Measurements from ENCODE around the gene TMEM212.

DNA sequence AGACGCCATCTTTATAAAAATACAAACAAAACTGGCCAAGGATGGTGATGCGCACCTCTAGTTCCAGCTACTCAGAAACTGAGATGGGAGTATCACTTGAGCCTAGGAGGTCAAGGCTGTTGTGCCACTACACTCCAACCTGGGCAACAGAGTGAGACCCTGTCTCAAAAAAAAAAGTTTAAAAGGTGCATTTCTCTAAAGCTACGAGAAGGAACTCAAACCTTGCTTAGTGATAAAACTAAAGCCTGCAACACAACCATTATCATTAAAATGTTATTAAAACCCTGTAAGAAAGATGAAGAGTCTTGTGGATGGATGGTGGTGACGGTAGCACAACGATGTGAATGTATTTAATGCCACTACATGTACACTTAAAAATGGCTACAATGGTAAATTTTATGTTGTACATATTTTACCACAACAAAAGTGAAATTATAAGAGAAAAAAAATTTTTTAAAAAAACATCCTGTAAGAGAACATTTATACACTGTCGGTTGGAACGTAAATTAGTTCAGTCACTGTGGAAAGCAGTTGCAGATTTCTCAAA lies 35.9 kb upstream of the TMEM212 start:
- TF ChIP-seq CTCF (IDR thresholded peaks at IDR 0.05) (no peak), POLR2A (IDR thresholded peaks at IDR 0.05) (no peak)
